Activated B cell treated with CpG ODN at 0.5 μM for 24 hours (primary cell): ENCODE data around the gene TPD52L1. TPM values are rescaled to one million over a fixed set of nuclear protein-coding genes. Genes with fewer than 3 reads are reported as not detected.

Source experiments
- ATAC-seq: fragments of 200-7000 bp; cut with Tn5 transposase; one replicate; pipeline ENCODE4 v1.10.0; 2021; ENCODE audit warnings: low read depth, mild to moderate bottlenecking, moderate library complexity
- CTCF ChIA-PET: fragments of 350-600 bp; sonication (Branson Sonifier 250); formaldehyde crosslinking; loops from one replicate; lab custom pipeline; 2021; ENCODE audit warnings: antibody characterized with exemption; lab: Charles Lee
- POLR2A ChIA-PET: fragments of 350-600 bp; sonication (Branson Sonifier 250); formaldehyde crosslinking; loops from one replicate; lab custom pipeline; 2021; ENCODE audit warnings: antibody characterized with exemption; lab: Charles Lee
- DNase-seq: peaks from one replicate; pipeline ENCODE4 v3.0.0; 2022
- H3K27ac Mint-ChIP-seq: one replicate; pipeline ENCODE4 v1.8.0; 2020; ENCODE audit warnings: mixed read lengths
- H3K27me3 Mint-ChIP-seq: one replicate; pipeline ENCODE4 v1.8.0; 2021; ENCODE audit warnings: mixed read lengths
- H3K36me3 Mint-ChIP-seq: one replicate; pipeline ENCODE4 v1.8.0; 2021; ENCODE audit warnings: low read depth, mixed read lengths
- H3K4me1 Mint-ChIP-seq: one replicate; pipeline ENCODE4 v1.8.0; 2021; ENCODE audit warnings: mixed read lengths
- H3K4me3 Mint-ChIP-seq: one replicate; pipeline ENCODE4 v1.8.0; 2020; ENCODE audit warnings: mild to moderate bottlenecking, mixed read lengths
- H3K9me3 Mint-ChIP-seq: one replicate; pipeline ENCODE4 v1.8.0; 2020; ENCODE audit warnings: mixed read lengths
- CTCF ChIP-seq: fragments of 200-600 bp; IDR thresholded peaks from one replicate; pipeline ENCODE4 v1.8.0; 2022; ENCODE audit warnings: antibody characterized with exemption, mild to moderate bottlenecking
- intact Hi-C: fragments of 100-400 bp; cut with micrococcal nuclease; formaldehyde crosslinking; loops from one replicate; pipeline ENCODE4 v1.15.1; 2024
- total RNA-seq: library from RNA; stranded (reverse); gene quantifications from 2 replicates; pipeline ENCODE4 v1.2.3, GENCODE V29; 2022

Gene TPD52L1
- total RNA-seq, 1 donor from 2014 or later, result not detected

DNA sequence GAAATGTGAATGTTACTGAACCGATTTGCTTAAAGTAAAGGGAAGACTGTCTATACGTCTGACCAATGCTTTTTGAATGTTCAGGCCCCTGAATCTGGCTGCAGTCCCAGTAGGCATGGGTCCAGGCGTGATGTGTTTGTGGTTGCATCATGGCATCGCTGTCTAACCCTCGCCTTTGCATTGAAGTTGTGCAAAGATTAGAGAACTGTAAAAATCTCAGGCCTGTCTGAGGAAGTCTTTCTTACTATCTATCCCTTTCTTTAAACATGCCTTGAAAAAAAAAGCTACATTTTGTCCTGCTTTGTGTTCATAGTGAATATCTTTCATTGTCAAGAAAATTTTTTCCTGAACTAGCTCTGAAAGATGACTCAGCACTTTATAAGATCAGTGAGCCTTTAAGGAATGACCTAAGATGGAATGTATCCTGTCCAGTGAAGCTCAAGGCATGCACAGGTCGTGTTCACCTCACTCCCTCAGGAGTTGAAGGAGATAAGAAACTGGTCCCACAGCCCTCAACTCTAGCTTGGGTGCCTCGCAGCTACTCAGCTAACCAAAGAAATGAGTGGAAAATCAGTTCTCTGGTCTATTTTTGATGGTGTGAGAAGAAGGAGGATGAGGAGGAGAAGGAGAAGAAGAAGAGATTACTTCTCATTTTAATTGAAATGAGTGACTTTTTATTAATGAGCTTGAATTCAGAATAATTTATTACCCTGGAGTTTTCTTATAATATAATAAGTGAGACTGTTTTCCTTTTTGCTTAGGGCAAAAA, 48.6 kb downstream of the TPD52L1 start:
- ChIA-PET CTCF (no interaction called here), POLR2A (no interaction called here)
- no peaks in the 10 kb centered on the region for H3K36me3 Mint-ChIP-seq
- H3K4me1 Mint-ChIP-seq, result no peaks in the 10 kb centered on the region
- H3K9me3 Mint-ChIP-seq, result no peaks in the 10 kb centered on the region
- DNase-seq (no peak), ATAC-seq (no peak)
- H3K27ac Mint-ChIP-seq, result no peak overlapping the region
- H3K27me3 Mint-ChIP-seq, result no peaks in the 10 kb centered on the region
- no peak overlapping the region for H3K4me3 Mint-ChIP-seq
- TF ChIP-seq CTCF, result no peak
- intact Hi-C loops, result no loop called here

DNA sequence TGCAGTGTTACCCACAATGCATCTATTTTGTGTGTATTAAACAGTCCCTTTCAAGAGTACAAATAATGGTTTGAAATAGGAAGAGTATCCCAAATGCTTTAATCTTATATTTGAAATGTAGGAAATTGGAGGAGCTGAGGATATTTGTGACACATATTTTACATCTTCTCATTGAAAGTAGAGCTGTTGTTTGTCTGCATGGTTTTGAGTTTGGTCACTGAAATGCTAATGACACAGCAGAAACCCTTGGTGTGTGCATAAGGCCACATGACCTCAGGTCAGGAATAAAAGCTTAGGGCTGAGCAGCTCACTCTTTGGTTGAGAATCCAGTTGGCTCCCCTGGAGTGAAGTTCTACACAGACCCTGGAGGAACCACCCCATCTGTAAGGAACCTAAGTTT, 49.8 kb downstream of the TPD52L1 start:
- ChIA-PET POLR2A (no interaction called here), CTCF (interaction anchor here (1.2 kb wide), 1 partner anchor 11 kb away, joined by 5 read pairs; no protein-coding TSS in a partner anchor)
- no peak for TF ChIP-seq CTCF
- DNase-seq (no peak), ATAC-seq (no peak)
- H3K27me3 Mint-ChIP-seq, result no peaks in the 10 kb centered on the region
- no peaks in the 10 kb centered on the region for H3K9me3 Mint-ChIP-seq
- no peak overlapping the region for H3K4me3 Mint-ChIP-seq
- no peaks in the 10 kb centered on the region for H3K36me3 Mint-ChIP-seq
- H3K4me1 Mint-ChIP-seq, result no peaks in the 10 kb centered on the region
- intact Hi-C loops, result no loop called here
- no peak overlapping the region for H3K27ac Mint-ChIP-seq

- H3K4me3 Mint-ChIP-seq, result no peak overlapping the region
- TF ChIP-seq CTCF, result no peak
- H3K4me1 Mint-ChIP-seq, result no peaks in the 10 kb centered on the region
- DNase-seq (no peak), ATAC-seq (no peak)
- intact Hi-C loops, result no loop called here
- POLR2A ChIA-PET, result no interaction called here
- H3K27me3 Mint-ChIP-seq, result no peaks in the 10 kb centered on the region
- CTCF ChIA-PET, result no interaction called here
- no peaks in the 10 kb centered on the region for H3K36me3 Mint-ChIP-seq
- H3K9me3 Mint-ChIP-seq, result no peaks in the 10 kb centered on the region
- H3K27ac Mint-ChIP-seq, result no peak overlapping the region
Observed at GRCh38 chr6:125205931-125206330, 52.4 kb downstream of the TPD52L1 start.

DNA sequence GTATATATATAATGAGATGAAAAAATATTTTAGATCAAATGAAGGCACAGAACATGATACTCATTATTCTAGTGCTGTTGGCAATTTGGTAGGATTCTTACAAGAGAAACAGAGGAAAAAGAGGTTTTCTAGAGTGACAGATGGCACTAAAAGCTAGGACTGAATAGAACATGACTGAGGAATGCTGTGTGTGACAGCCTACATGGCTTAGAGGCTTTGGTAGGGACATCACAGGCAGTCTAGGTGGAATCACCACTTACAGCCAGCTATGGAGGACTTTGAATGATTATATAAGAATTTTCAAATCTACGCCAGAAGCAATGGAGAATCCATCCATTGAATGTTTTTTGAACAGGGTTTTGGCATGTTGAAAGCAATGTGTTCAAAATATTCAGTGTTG, 52.8 kb downstream of the TPD52L1 start:
- ChIA-PET POLR2A (no interaction called here), CTCF (no interaction called here)
- intact Hi-C loops, result no loop called here
- Mint-ChIP-seq H3K36me3 (no peaks in the 10 kb centered on the region), H3K9me3 (no peaks in the 10 kb centered on the region), H3K27me3 (no peaks in the 10 kb centered on the region), H3K27ac (no peak overlapping the region), H3K4me3 (no peak overlapping the region), H3K4me1 (no peaks in the 10 kb centered on the region)
- DNase-seq (no peak), ATAC-seq (no peak)
- TF ChIP-seq CTCF, result no peak

DNA sequence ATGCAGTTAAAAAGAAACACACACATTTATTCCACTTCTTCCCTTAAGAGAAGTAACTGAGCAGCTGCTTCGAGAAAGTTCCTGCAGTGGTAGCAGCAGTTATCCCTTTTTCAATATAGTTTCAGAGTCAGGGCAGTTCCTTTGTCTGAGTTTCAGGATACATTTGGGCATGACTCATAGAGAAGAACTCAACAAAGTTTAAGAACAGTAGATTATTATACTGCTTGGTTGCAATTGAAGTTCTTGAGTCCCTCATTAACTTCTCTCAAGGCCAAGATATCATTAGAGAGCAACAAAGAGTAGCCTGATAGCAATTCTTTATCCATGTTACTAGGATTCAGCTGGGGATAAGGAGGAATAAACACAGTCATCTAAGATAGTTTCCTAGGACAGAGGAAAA, 54.4 kb downstream of the TPD52L1 start:
- no peaks in the 10 kb centered on the region for H3K4me1 Mint-ChIP-seq
- no peaks in the 10 kb centered on the region for H3K36me3 Mint-ChIP-seq
- no peaks in the 10 kb centered on the region for H3K9me3 Mint-ChIP-seq
- no peaks in the 10 kb centered on the region for H3K27me3 Mint-ChIP-seq
- no peak overlapping the region for H3K4me3 Mint-ChIP-seq
- no peak overlapping the region for H3K27ac Mint-ChIP-seq
- POLR2A ChIA-PET, result no interaction called here
- ATAC-seq (no peak), DNase-seq (no peak)
- CTCF ChIA-PET, result no interaction called here
- intact Hi-C loops, result no loop called here
- TF ChIP-seq CTCF, result no peak
